GM12864 (cell line): ENCODE results near the gene GLYATL2.

Experiments
- DNase-seq: peaks from one replicate; pipeline ENCODE4 v3.0.0-alpha.2; 2011; ENCODE audit warnings: low read depth
- H3K4me3 ChIP-seq: 2 replicates; pipeline ENCODE4 v1.5.1; 2011; ENCODE audit warnings: mild to moderate bottlenecking, low read depth, low read length, control low read depth
- CTCF ChIP-seq: IDR thresholded peaks from 2 replicates; pipeline ENCODE4 v1.5.1; 2011; ENCODE audit warnings: low read depth, mild to moderate bottlenecking, moderate library complexity, low read length, control low read depth, inconsistent platforms; ENCODE audit errors: missing control alignments

Gene GLYATL2

DNA sequence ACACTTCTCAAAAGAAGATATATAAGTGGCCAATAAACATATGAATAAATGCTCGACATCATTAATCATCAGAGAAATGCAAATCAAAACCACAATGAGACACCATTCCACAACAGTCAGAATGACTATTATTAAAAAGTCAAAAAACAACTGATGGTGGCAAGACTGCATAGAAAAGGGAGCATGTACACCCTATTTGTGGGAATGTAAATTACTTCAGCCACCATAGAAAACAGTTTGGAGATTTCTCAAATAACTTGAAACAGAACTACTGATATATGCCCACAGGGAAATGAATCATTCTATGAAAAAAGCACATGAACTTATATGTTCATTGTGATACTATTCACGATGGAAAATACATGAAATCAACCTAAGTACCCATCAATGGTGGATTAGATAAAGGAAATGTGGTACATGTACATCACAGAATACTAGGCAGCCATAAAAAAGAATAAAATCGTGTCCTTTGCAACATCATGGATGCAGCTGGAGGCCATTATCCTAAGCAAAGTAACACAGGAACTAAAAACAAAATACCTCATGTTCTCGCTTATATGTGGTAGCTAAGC, 42.4 kb downstream of the GLYATL2 start:
- H3K4me3 ChIP-seq, result no peak overlapping the region
- TF ChIP-seq CTCF, result no peak
- no peak for DNase-seq

- no peak overlapping the region for H3K4me3 ChIP-seq
- DNase-seq, result no peak
- no peak for TF ChIP-seq CTCF
These were observed 43.2 kb downstream of the GLYATL2 start for GRCh38 chr11:58801302-58801701.

GRCh38 chr11:58796333-58796732, 48.2 kb downstream of the GLYATL2 start:
- no peak overlapping the region for H3K4me3 ChIP-seq
- DNase-seq, result no peak
- no peak for TF ChIP-seq CTCF

GRCh38 chr11:58788355-58789023, 56.0 kb downstream of the GLYATL2 start:
- TF ChIP-seq CTCF, result peak; percentile 88
- DNase-seq, result peak; percentile 21
- no peak overlapping the region for H3K4me3 ChIP-seq

DNA sequence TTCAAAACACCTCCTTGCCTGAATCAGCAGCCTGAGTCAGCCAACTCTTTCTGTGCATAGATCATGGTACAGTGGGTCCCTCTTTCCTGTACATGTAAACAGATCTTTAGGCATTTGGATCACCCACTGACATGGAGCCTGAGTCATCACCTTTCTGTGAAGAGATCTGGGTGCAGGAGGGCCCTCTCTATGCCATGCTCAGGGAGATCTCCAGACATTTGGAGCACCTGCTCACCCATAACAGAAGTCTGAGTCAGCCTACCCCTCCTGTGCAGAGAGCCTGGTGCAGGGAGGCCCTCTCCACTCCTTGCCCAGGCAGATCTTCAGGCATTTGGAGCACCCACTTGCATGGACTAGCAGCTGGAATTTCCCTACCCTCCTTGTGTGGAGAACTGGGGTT, 56.6 kb downstream of the GLYATL2 start:
- TF ChIP-seq CTCF, result no peak
- H3K4me3 ChIP-seq, result no peak overlapping the region
- no peak for DNase-seq

GRCh38 chr11:58786693-58787092, 57.8 kb downstream of the GLYATL2 start:
- no peak overlapping the region for H3K4me3 ChIP-seq
- DNase-seq, result no peak
- no peak for TF ChIP-seq CTCF

- no peak for DNase-seq
- peak; percentile 24 for TF ChIP-seq CTCF
These were observed 59.5 kb downstream of the GLYATL2 start for GRCh38 chr11:58784995-58785394.

More at GRCh38 chr11:58784995-58785394, 59.5 kb downstream of the GLYATL2 start:
- no peak overlapping the region for H3K4me3 ChIP-seq
